Amygdala (tissue), 56 donors: ENCODE data around the gene PRICKLE2.

Experiments used
- DNase-seq, 56 donors: peaks; one replicate each; lab custom pipeline; 2025; lab: John Stamatoyannopoulos, UW

Gene PRICKLE2

DNA sequence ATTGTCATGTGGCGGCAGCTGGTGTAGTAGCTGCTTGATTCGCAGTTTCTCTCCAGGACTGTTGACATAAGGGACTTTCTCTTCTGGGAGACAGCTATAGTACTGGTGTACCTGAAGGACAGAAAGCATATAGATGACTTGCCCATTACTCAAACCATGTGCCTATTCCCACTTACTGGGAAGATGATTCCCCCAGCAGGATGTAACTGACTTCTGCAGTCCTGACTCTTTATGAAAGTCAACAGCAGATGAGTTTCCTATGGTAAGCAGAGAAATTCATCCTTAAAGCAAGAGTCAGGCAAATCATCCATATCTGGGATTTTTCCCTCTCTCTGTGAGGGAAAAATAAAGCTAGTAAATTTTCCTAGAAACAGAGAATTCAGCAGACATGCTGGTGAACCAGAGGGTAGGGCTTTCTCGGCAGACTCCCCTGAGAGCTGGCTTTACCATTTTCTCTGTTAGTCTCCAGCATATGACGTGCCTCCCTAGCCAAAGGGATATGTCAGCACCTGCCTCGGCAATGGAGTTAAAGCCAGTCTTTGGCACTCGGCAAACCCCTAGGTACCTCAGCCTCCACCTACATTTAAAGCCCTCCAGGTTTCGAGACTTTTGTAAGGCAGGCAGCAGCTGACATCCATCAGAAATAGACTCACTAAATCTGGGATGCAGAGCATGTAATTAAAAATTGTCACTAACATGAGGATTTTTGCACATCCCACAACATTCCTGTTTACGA is 62.1 kb downstream of the PRICKLE2 start:
- DNase-seq: peak in 1 of 56 donors; percentile 2

DNA sequence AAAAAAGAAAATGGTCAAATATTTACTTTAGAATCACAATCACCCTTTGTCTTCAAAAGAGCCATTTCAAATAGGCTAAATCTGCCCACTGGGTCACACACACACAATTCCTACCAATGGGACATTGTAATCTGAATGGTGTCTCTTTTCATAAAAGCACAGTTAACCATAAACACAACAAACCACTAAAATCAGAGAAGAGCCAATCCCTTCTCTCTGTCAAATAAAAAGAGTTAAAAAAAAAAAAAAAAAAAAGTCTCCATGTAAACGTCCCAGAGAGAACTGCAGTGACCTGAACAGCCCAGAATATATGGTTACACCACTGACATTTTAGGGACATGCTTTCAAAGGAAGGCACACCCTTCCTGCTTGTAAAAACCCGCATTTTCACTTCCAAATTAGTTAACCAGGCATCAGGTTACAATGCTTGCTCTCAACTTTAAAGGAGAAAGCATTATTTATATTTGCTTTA is 63.7 kb downstream of the PRICKLE2 start:
- no peak for DNase-seq

DNA sequence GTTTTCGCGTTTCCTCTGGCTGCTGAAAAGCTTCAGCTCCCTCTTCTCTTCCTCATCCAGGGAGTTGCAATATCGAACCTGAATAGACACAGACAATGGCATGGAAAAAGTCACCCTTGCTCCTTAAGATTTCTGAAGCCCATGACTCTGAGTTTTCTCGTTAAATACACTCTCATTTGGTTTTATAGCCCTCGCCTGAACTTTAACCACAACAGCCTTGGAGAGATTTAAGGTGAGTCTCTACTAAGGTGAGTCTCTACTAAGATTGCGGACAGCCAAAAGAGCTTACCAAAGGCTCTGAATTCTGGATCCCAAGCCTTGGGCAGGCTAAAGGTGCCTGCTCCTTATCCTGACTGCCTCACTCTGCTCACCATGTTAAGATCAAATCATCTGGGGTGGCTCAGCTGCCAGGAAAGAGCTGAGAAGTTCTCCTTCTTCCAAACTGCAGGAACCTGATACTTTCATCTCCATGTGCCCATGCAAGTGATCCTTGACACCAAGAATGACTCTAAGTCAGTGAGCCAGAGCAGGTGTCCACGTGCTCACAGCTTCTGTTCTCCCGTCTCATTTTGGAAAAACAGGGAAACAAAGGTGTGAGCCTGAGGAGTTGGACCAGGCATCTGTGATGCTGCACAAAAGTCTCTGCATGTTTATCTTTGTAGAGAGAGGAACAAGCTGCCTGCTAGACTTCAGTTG is 65.1 kb downstream of the PRICKLE2 start:
- no peak for DNase-seq

DNA sequence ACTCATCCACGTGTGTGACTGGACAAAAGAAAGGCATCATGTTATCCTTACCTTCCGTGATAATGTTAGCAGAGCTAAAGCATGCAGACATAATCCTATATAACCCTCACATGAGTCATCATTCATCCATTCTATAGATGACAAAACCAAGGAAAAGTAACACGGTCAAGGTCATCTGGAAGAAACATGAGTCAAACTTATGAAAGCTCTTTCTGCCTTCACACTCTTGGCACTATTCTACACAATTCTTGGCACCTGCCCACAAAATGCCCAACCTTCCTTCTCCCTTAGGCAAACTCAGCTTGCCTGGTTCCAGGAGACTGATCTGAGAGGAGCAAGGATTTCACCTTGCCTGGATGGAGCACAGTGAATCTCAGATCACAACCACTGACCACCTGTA is 66.9 kb downstream of the PRICKLE2 start:
- no peak for DNase-seq

DNA sequence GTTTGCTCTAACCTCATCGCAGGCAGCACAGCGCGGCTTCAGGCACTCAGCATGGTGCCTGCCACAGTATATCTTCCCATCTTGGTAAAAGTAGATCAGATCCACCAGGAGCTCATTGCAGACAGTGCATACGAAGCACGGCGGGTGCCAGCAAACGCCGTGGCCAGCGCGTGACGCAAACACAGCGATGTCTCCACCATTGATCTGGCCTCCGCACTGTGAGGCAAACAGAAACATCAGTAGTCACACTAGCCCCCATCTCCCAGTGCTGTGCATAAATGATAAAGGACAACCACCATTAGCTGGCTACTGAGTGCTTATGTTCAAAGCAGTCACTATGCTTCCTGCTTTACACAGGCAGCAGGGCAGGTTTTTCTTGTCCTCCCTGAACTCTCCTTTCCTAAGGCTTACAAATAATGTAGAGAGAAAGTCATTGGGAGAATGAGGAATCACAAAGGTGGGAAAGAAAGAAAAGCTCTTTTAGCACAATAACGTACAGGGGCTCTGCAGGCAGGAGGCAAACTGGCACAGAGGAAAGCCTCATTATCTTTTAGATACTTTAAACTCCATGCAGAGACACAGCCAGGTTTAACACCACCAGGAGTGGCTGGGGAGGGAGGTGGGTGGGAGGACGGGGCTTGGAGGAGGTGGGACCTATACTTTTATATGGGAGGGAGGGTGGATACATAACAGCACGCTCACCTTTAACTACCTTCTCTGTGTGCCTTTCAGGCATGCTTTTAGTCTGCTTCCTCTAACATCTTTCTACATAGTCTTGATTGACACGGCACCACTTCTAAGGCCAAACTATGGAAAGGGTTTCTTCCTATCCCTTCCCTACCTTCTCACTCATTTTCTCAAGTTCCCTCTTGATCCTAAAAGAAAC is 67.9 kb downstream of the PRICKLE2 start:
- no peak for DNase-seq

DNA sequence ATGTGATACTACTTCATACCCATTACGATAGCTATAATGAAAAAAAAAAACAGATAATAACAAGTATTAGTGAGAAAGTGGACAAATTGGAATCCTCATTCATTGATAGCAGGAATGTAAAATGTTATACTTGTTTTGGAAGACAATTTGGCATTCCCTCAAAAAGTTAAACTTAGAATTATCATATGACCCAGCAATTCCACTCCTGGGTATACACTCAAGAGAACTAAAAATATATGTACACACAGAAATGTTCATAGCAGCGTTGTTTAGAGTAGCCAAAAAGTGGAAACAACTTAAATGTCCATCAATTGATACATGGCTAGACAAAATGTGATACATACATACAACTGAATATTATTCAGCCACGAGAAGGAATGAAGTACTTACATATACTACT is 69.9 kb downstream of the PRICKLE2 start:
- DNase-seq: no peak

DNA sequence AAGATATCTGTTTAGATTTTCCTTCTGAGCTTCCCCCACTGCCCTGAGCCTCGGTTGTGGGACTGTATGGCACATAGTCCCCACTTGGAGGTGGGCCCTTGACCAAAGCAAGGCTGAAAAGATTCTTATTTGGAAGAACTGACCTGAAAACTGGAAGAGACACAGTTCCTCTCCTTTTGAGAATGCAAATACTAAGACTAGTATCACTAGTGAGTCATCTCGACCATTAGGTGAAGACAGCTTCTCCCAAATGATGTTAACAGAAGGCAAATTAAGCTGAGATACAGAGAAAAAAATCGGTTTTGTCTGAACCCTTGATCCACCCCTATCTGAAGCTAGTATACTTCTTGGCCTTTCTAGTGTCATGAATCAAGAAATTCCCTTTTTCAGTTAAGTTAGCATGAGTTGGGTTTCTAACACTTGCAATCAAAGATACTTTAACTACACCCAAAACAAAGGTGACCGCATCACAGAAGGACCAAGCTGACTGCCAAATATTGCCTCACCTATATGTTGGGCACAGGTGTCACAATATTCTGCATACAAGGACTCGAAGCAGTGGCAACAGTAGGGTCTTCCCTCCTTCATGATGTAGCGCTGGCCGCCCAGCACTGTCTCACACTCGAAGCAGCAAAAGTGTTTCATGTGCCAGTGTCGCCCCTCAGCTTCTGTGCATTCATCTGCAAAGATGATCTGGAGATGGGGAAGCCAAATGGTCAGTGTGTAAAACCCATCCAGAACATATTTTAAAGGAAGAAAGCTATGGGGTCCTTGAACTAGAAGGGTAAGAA is 72.4 kb downstream of the PRICKLE2 start:
- no peak for DNase-seq

DNA sequence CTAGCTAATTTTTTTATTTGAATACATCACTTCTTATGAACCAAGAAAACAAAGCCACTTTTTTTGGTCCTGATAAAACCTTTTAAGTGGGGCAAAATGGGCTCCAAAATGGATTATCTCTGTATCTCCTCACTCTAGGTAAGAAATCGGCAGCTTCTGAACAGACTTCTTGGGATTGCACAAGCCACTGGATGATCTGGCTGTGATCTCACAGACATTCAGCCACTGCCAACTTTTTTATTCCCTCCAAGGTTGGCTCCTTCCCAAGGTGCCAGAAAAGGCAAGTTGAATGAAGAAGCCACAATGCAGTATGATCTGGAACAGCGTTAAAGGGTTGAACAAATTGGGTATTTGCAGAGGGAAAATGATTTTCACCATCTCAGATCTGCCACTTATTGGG is 73.2 kb downstream of the PRICKLE2 start:
- peak in 4 of 56 donors; percentile 7 to 14 (median 10) for DNase-seq

DNA sequence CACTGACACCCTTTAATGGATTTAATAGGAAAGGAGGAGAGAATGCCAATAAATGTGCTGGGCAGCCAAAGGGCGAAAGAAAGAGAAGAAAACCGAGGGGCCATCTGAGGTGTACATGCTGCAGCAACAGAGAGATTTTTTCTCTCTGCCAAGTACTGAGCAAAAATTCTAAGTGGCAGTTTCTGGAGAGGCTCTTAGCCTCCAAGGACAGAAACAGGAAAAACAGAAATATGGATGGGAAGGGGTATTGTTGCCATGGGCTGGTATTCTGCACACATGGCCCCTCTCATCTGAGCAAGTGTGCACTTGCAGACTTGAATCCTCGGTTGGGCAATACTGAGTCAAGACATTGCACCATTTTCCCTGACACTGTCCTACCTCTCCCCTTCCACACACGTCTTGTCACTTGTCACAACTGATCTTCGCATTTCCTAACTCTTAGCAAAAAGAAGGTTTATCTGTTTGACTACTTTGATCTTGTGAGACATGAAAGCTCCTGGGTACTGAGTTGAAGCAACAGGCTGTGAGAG is 73.9 kb downstream of the PRICKLE2 start:
- DNase-seq: no peak

DNA sequence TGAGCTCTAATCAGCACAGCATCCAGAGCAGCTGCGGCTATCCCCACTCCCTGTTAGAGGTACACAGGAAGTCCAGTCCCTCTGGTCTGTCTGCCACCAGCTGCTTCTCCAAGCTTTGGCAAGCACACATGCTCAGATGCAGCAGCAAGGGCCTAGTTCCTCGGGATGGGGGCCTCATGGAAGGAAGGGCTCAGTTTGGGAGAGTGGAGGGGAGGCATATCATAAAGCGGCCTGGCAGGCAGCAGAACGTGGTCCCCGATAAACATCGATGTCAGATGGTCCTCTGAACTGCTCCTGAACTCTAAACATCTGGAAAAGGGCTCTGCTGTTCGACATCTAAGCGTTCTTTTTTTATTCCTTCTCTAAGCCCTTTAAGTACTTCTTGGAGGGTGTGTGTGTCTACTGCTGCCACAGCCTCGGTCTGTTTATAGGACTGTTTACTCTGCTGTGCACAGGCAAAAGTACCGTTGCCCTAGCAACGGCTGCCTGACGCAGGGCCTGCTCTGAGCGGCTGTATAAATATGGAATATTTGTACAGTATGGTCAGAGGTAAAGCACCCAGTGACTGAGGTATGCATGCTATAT is 74.6 kb downstream of the PRICKLE2 start:
- DNase-seq: peak in 21 of 56 donors; percentile 3 to 32 (median 11)

DNA sequence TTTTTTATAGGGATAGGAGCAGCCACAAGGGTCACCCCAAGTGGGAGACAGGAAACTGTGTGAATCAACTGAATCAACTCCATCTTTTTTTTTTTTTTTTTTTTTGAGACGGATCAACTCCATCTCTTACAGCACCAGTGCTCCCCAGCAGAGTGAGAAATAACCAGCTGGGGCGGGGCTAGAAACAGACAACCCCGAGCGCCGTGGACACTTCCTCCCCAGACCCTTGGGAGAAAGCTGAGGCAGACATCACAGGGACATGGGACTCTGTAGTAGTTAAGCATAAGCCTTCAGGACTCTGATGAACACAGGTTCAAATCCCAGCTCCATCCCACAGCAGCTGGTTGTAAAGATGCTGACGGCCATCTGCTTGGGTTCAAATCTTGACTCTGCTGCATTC is 75.4 kb downstream of the PRICKLE2 start:
- no peak for DNase-seq

DNA sequence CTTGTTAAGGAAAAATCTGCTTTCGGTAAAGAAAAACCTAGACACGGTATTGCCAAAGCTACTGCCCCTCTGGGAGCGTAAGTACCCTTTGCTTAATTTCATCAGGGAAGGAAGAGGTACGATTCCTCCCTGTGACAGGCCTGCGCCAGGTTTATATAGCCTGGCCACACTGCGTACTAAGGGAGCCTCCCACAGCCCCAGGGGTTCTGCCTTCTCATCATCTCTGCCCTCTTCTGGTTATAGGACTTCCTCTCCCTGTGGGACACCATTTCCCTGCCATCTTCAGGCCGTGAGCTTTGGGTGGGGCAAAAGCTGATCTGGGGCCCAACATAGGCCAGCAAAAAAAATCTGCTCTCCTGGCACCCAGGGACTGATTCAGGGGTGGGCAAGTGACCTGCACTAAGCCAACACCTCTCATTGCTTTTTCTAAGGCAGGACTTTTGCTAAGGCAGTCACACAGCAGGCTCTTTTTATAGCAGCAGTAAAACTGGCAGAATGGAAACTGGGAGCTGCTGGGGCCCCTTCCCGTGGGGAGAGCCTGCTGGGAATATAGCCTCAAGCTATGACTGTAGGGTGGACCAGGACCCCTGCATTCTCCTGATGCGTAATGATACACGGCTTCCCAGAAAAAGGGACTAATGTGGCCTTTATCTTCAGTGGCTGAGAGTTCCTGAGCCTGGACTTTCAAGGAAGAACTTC is 76.2 kb downstream of the PRICKLE2 start:
- DNase-seq: no peak

DNA sequence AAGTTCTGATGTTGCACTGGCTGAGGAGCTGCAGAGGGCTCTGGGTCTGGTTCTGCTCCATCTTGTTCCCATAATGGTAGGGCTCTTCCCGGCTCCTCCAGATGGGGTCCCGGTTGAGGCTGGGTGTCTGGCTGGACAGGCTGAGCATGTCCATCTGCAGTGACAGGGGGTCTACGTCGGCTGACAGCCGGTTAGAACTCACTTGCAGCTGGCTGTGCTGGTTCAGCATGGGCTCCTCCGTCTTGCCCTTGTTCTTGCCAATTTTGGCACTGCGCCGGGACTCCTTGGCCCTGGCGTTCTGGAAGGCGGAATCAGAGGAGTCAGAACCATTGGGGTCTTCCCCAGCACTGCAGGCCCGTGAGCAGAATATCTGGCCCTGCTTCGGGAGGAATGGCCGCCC is 78.1 kb downstream of the PRICKLE2 start:
- DNase-seq: no peak

DNA sequence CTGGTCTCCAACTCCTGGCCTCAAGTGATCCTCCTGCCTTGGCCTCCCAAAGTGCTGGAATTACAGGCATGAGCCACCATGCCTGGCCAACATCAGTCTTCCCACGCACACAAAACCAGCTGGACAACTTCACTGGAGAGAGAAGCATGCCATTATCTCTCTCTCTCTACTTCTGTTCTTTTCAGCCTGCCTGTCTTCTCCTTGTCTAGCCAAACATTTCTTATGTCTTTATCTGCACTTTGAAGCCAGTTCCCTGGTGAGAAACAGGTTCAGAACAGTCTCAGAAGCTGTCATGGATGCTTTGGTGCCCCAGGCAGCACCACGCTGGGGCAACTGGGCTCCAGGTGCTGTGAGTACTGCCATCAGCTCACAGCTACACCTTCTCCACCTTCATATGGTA is 79.8 kb downstream of the PRICKLE2 start:
- DNase-seq: no peak

DNA sequence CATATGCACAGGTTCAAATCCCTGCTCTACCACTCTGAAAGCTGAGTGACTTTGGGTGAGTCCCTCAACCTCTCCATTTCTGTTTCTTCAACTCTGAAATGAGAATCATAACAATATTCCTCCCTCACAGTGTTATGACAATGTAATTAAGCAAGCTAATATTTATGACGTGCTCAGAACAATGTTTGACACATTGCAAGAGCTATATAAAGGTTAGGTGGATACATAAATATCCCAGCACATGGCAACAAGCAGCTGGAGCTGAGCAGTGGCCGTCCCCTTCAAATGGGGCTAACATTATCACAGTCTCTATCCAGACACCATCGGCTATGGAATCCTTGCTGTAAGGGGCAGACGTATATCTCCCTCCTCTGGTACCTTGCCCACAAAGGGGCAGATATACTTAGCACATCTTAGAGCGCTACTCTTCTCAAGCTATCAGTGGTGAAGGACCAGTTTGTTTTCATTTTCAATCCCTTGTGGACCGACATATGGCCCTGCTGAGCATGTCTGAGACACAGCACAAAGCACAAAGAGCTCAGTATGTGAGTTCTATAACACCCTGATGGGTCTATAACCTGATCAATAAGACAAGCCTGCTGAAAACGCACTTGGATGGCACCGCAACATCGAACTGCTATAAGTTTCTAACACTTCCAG is 80.9 kb downstream of the PRICKLE2 start:
- no peak for DNase-seq

DNA sequence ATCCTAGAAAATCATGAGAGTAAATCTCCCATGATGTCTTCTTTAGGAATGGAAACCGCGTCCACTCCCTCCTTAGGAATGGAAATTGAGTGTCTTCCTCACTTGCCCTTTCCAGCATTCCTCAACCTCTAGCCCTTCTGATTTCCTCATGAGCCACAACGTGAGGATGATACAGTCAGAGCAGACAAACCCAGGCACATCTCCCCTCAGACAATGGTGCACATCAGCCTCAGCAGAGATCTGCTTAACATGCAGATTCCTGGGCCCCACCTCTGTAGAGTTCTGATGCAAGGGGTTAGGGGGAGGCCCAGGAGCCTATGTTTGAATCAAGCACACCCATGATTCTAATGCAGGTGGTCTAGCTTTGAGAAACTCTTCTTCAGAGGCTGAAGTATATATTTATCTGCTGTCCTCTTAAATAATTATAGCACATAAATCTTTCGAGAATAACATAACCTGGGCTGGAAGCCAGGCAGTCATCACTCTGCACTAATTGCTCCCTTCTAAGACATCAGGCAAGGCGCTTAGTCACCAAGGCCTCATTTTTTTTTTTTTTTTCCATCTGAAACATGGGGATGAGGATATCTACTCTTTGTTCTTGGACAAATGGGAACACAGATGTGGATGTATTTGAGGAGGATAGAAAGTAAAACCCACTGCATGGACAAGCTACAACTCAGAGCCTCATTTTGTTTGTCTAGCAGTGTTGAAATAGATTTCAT is 81.7 kb downstream of the PRICKLE2 start:
- peak in 4 of 56 donors; percentile 2 to 27 (median 10) for DNase-seq

DNA sequence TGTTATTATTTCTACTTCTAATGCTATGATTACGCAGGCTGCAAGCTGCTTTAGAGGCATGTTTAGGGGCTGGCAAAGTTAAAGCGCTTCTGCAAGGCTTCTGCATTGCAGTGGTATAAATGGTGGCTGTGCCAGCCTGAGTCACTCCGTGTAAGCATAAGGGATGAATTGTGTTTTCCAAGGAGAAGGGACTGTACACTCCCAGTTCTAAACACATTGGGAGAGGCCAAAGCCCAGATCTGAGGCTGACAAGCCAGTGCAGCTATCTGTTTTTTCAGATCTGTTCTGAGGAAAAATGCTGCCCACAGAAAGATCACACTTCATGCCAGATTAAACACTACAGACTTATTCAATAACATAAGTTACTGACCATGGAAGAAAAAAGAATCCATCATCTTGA is 83.8 kb downstream of the PRICKLE2 start:
- DNase-seq: peak in 12 of 56 donors; percentile 3 to 39 (median 11)

DNA sequence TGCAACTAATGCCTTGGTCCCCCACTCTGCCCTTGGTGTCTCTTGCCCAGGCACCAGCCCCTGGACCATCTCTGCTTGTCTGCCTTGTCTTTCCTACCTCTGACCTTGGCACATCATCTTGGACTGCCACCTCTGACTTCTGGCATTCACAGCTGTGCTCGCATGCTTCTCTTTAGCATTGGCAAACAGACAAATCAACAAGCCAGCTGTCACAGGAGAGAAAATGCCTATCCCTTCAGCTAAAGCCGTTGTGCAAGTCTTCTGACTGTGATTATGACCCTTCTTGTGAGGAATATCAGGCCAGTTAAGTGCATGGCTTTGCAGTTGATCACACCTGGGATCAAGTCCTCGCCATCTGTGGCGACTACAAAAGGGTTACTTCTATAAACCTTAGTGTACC is 84.6 kb downstream of the PRICKLE2 start:
- DNase-seq: no peak
